GM12892 (cell line): Measurements from ENCODE around the gene CFAP299.

Experiments
- POLR2A ChIP-seq: IDR thresholded peaks from 2 replicates; pipeline ENCODE4 v1.6.1; 2011; ENCODE audit warnings: low read depth, low read length, control low read depth
- TAF1 ChIP-seq: IDR thresholded peaks from 2 replicates; pipeline ENCODE4 v1.6.1; 2011; ENCODE audit warnings: low read depth, mild to moderate bottlenecking, control low read depth, low read length, borderline replicate concordance

- no peak for TF ChIP-seq POLR2A
- TF ChIP-seq TAF1 = no peak
Measured at GRCh38 chr4:80321341-80321740, 14.2 kb upstream of the CFAP299 start.
